Stimulated activated CD8-positive, alpha-beta memory T cell treated with anti-CD3 and anti-CD28 coated beads, Interleukin-12 subunit alpha, Interleukin-12 subunit beta, amount 100 ng/mL, for 1 hour (primary cell): ENCODE measurements around the gene SLC39A3.

Experiments
- DNase-seq: peaks from one replicate; pipeline ENCODE4 v3.0.0-alpha.2; 2020; ENCODE audit warnings: low read depth

SLC39A3 gene

GRCh38 chr19:2768365-2769132 is 28.7 kb upstream of the SLC39A3 start:
- DNase-seq: no peak

- DNase-seq: no peak
Measured at GRCh38 chr19:2767688-2768087, 27.9 kb upstream of the SLC39A3 start.

GRCh38 chr19:2766594-2767372 is 27.0 kb upstream of the SLC39A3 start:
- DNase-seq: no peak

- DNase-seq: no peak
Measured at GRCh38 chr19:2765376-2765775, 25.6 kb upstream of the SLC39A3 start.

- DNase-seq: no peak
Measured at GRCh38 chr19:2764945-2765344, 25.1 kb upstream of the SLC39A3 start.

- DNase-seq: no peak
Measured at GRCh38 chr19:2763687-2764086, 23.9 kb upstream of the SLC39A3 start.

- no peak for DNase-seq
Measured at GRCh38 chr19:2762783-2763496, 23.1 kb upstream of the SLC39A3 start.

GRCh38 chr19:2761876-2762782 is 22.3 kb upstream of the SLC39A3 start:
- DNase-seq: no peak

- no peak for DNase-seq
Measured at GRCh38 chr19:2761309-2761677, 21.5 kb upstream of the SLC39A3 start.

- no peak for DNase-seq
Measured at GRCh38 chr19:2759965-2760364, 20.1 kb upstream of the SLC39A3 start.

- no peak for DNase-seq
Measured at GRCh38 chr19:2759362-2759761, 19.5 kb upstream of the SLC39A3 start.

- no peak for DNase-seq
Measured at GRCh38 chr19:2758601-2759313, 18.9 kb upstream of the SLC39A3 start.

GRCh38 chr19:2756921-2757881 is 17.4 kb upstream of the SLC39A3 start:
- no peak for DNase-seq

GRCh38 chr19:2756477-2756876 is 16.7 kb upstream of the SLC39A3 start:
- no peak for DNase-seq

GRCh38 chr19:2755811-2756210 is 16.0 kb upstream of the SLC39A3 start:
- no peak for DNase-seq

GRCh38 chr19:2755448-2755705 is 15.6 kb upstream of the SLC39A3 start:
- no peak for DNase-seq

- no peak for DNase-seq
Measured at GRCh38 chr19:2754659-2755447, 15.0 kb upstream of the SLC39A3 start.

GRCh38 chr19:2751438-2751830 is 11.6 kb upstream of the SLC39A3 start:
- DNase-seq: no peak

GRCh38 chr19:2750808-2751437 is 11.1 kb upstream of the SLC39A3 start:
- DNase-seq: no peak
